GM12878 (cell line): Measurements from ENCODE around the gene ADSS2. TPM values are rescaled to one million over a fixed set of nuclear protein-coding genes. Genes with fewer than 3 reads are reported as not detected.

Experiments used
- ASH2L ChIP-seq: fragments of 300-600, 200-600 bp; sonication (generic); IDR thresholded peaks from 2 replicates; pipeline ENCODE4 v1.6.1; 2017; ENCODE audit warnings: low read depth, mild to moderate bottlenecking, borderline replicate concordance
- BCL11A ChIP-seq: IDR thresholded peaks from 2 replicates; pipeline ENCODE4 v1.6.1; 2011; ENCODE audit warnings: low read depth, low read length
- BHLHE40 ChIP-seq, 2 experiments: fragments of 450-650 bp in 1 of 2; IDR thresholded peaks; 2 replicates each; pipeline ENCODE4 v1.6.1; 2011 to 2017; ENCODE audit warnings: low read depth in 2 of 2, borderline replicate concordance in 1 of 2, improper control_type of control experiment in 1 of 2, low read length in 1 of 2, mild to moderate bottlenecking in 1 of 2
- BRCA1 ChIP-seq: IDR thresholded peaks from 2 replicates; pipeline ENCODE4 v1.6.1; 2011; ENCODE audit warnings: low read depth, low read length, improper control_type of control experiment
- CBFB ChIP-seq: IDR thresholded peaks from 2 replicates; pipeline ENCODE4 v1.6.1; 2016; ENCODE audit warnings: antibody characterized with exemption, low read depth
- CHD1 ChIP-seq: IDR thresholded peaks from 2 replicates; pipeline ENCODE4 v1.6.1; 2012; ENCODE audit warnings: low read depth, low read length, improper control_type of control experiment
- EED ChIP-seq: sonication (generic); IDR thresholded peaks from 2 replicates; pipeline ENCODE4 v1.6.1; 2016; ENCODE audit warnings: antibody characterized with exemption, low read depth
- ESRRA ChIP-seq: IDR thresholded peaks from 2 replicates; pipeline ENCODE4 v1.6.1; 2012; ENCODE audit warnings: mild to moderate bottlenecking, low read length, improper control_type of control experiment
- FOS ChIP-seq: IDR thresholded peaks from 3 replicates; pipeline ENCODE4 v1.6.1; 2011; ENCODE audit warnings: borderline replicate concordance; ENCODE audit not compliant: insufficient read length; ENCODE audit errors: extremely low read depth
- KAT2A ChIP-seq: conservative IDR thresholded peaks from 2 replicates; pipeline ENCODE4 v1.6.1; 2011; ENCODE audit warnings: low read depth, low read length; ENCODE audit not compliant: control insufficient read depth
- MEF2A ChIP-seq: IDR thresholded peaks from 2 replicates; pipeline ENCODE4 v1.6.1; 2011; ENCODE audit warnings: low read depth, mild to moderate bottlenecking, low read length, moderate library complexity; ENCODE audit not compliant: insufficient read depth
- MXI1 ChIP-seq: fragments of 150-350 bp; IDR thresholded peaks from 2 replicates; pipeline ENCODE4 v1.6.1; 2011; ENCODE audit warnings: low read depth, mild to moderate bottlenecking, inconsistent platforms, low read length, improper control_type of control experiment
- NFYA ChIP-seq: IDR thresholded peaks from 2 replicates; pipeline ENCODE4 v1.6.1; 2011; ENCODE audit warnings: low read depth, mild to moderate bottlenecking, low read length, improper control_type of control experiment, borderline replicate concordance
- PML ChIP-seq: IDR thresholded peaks from 2 replicates; pipeline ENCODE4 v1.6.1; 2012; ENCODE audit warnings: low read length, inconsistent platforms
- RBBP5 ChIP-seq: fragments of 200-600 bp; sonication (generic); conservative IDR thresholded peaks from 2 replicates; pipeline ENCODE4 v1.6.1; 2016
- SIN3A ChIP-seq: IDR thresholded peaks from 2 replicates; pipeline ENCODE4 v1.6.1; 2012; ENCODE audit warnings: low read depth, low read length, improper control_type of control experiment
- TAF1 ChIP-seq: IDR thresholded peaks from 2 replicates; pipeline ENCODE4 v1.6.1; 2011; ENCODE audit warnings: mild to moderate bottlenecking, low read depth, low read length, borderline replicate concordance
- TARDBP ChIP-seq: IDR thresholded peaks from 2 replicates; pipeline ENCODE4 v1.6.1; 2016; ENCODE audit warnings: borderline replicate concordance
- YBX1 ChIP-seq: fragments of 450-650 bp; IDR thresholded peaks from 2 replicates; pipeline ENCODE4 v1.6.1; 2016; ENCODE audit warnings: antibody characterized with exemption
- ZBED1 ChIP-seq: IDR thresholded peaks from 2 replicates; pipeline ENCODE4 v1.6.1; 2016; ENCODE audit warnings: borderline replicate concordance
- ZNF274 ChIP-seq: IDR thresholded peaks from one replicate; pipeline ENCODE4 v1.8.0; 2011; ENCODE audit not compliant: insufficient read length, insufficient read depth
- polyA plus RNA-seq, 11 experiments: library from polyadenylated mRNA; depleted of rRNA in 4 of 11; unstranded in 6 of 11; stranded (reverse) in 5 of 11; fragments of >200 nt; fragmentation: Nextera tagmentation in 4 of 11; fragmentation: Illumina TruSeq in 1 of 11; extraction: Ambion mirVana in 4 of 11; extraction: Trizol in 1 of 11; gene quantifications; 1 replicate in 1 of 11; 2 replicates in 10 of 11; pipeline versions ENCODE4 v1.2.1 to v1.2.3, GENCODE V29; 2011 to 2016; ENCODE audit warnings: inconsistent platforms in 2 of 11, missing spikeins in 2 of 11, low read depth in 1 of 11
- total RNA-seq, 4 experiments: library from RNA; depleted of rRNA in 3 of 4; stranded (reverse); fragments of >200 nt in 3 of 4; fragmentation: Illumina TruSeq in 1 of 4; extraction: Trizol in 1 of 4; gene quantifications; 2 replicates each; pipeline versions ENCODE4 v1.2.1 to v1.2.3, GENCODE V29; 2013 to 2021
- TF ChIP-seq, protein P1 (sequence below): IDR thresholded peaks from 2 replicates; pipeline ENCODE4 v1.6.1; 2012; ENCODE audit warnings: mild to moderate bottlenecking, low read depth, low read length
- TF ChIP-seq, protein P2 (sequence below): IDR thresholded peaks from 2 replicates; pipeline ENCODE4 v1.6.1; 2012; ENCODE audit warnings: low read length, inconsistent platforms
- TF ChIP-seq, protein P3 (sequence below): fragments of 450-650 bp; IDR thresholded peaks from 2 replicates; pipeline ENCODE4 v1.6.1; 2017; ENCODE audit warnings: mild to moderate bottlenecking, moderate library complexity

ADSS2 gene
- total and polyA plus RNA-seq, 10 of the 15 experiments (the other 5 are each of a cell fraction or from before 2014, with no cell fraction given) = 8.1 to 49.3 (median 40.6) TPM

DNA sequence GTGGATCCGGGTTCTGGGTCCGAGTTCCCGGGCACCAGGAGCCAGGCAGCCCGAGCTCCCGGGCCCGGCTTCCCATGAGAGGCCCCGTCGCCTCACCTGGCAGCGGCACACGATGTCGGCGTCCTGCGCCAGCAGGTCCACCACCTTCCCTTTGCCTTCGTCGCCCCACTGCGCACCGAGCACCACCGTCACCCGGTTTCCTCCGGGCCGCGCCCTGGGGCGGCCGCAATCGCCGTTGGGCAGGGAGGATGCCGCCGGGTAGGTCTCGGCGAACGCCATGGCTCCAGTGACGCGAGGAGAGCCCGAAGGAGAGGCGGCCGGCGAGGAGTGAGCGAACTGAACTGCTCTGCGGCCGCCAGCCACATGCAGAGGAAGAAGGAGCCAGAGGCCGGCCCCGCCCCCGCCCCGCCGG lies at the start of gene ADSS2 (continued):
- TF ChIP-seq, protein P1, sequence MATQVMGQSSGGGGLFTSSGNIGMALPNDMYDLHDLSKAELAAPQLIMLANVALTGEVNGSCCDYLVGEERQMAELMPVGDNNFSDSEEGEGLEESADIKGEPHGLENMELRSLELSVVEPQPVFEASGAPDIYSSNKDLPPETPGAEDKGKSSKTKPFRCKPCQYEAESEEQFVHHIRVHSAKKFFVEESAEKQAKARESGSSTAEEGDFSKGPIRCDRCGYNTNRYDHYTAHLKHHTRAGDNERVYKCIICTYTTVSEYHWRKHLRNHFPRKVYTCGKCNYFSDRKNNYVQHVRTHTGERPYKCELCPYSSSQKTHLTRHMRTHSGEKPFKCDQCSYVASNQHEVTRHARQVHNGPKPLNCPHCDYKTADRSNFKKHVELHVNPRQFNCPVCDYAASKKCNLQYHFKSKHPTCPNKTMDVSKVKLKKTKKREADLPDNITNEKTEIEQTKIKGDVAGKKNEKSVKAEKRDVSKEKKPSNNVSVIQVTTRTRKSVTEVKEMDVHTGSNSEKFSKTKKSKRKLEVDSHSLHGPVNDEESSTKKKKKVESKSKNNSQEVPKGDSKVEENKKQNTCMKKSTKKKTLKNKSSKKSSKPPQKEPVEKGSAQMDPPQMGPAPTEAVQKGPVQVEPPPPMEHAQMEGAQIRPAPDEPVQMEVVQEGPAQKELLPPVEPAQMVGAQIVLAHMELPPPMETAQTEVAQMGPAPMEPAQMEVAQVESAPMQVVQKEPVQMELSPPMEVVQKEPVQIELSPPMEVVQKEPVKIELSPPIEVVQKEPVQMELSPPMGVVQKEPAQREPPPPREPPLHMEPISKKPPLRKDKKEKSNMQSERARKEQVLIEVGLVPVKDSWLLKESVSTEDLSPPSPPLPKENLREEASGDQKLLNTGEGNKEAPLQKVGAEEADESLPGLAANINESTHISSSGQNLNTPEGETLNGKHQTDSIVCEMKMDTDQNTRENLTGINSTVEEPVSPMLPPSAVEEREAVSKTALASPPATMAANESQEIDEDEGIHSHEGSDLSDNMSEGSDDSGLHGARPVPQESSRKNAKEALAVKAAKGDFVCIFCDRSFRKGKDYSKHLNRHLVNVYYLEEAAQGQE = no peak
- TF ChIP-seq CBFB = 0 out of 2 replicates have a peak, but pooled peaks have one; percentile 34
- TF ChIP-seq TARDBP = no peak
- TF ChIP-seq RBBP5 = no peak
- no peak for TF ChIP-seq ZNF274
- no peak for TF ChIP-seq SIN3A
- peak; percentile 81; the same call in 1 of the 2 replicates for TF ChIP-seq TAF1
- no peak for TF ChIP-seq MEF2A
- TF ChIP-seq PML = peak; percentile 80
- TF ChIP-seq ASH2L = 0 out of 2 replicates have a peak, but pooled peaks have one; percentile 51
- TF ChIP-seq EED = no peak
- TF ChIP-seq, protein P2, sequence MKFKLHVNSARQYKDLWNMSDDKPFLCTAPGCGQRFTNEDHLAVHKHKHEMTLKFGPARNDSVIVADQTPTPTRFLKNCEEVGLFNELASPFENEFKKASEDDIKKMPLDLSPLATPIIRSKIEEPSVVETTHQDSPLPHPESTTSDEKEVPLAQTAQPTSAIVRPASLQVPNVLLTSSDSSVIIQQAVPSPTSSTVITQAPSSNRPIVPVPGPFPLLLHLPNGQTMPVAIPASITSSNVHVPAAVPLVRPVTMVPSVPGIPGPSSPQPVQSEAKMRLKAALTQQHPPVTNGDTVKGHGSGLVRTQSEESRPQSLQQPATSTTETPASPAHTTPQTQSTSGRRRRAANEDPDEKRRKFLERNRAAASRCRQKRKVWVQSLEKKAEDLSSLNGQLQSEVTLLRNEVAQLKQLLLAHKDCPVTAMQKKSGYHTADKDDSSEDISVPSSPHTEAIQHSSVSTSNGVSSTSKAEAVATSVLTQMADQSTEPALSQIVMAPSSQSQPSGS = no peak
- no peak for TF ChIP-seq BRCA1
- no peak for TF ChIP-seq ESRRA
- no peak for TF ChIP-seq KAT2A
- TF ChIP-seq YBX1 = no peak
- TF ChIP-seq CHD1 = no peak
- TF ChIP-seq ZBED1 = no peak
- TF ChIP-seq FOS = no peak
- TF ChIP-seq, protein P3, sequence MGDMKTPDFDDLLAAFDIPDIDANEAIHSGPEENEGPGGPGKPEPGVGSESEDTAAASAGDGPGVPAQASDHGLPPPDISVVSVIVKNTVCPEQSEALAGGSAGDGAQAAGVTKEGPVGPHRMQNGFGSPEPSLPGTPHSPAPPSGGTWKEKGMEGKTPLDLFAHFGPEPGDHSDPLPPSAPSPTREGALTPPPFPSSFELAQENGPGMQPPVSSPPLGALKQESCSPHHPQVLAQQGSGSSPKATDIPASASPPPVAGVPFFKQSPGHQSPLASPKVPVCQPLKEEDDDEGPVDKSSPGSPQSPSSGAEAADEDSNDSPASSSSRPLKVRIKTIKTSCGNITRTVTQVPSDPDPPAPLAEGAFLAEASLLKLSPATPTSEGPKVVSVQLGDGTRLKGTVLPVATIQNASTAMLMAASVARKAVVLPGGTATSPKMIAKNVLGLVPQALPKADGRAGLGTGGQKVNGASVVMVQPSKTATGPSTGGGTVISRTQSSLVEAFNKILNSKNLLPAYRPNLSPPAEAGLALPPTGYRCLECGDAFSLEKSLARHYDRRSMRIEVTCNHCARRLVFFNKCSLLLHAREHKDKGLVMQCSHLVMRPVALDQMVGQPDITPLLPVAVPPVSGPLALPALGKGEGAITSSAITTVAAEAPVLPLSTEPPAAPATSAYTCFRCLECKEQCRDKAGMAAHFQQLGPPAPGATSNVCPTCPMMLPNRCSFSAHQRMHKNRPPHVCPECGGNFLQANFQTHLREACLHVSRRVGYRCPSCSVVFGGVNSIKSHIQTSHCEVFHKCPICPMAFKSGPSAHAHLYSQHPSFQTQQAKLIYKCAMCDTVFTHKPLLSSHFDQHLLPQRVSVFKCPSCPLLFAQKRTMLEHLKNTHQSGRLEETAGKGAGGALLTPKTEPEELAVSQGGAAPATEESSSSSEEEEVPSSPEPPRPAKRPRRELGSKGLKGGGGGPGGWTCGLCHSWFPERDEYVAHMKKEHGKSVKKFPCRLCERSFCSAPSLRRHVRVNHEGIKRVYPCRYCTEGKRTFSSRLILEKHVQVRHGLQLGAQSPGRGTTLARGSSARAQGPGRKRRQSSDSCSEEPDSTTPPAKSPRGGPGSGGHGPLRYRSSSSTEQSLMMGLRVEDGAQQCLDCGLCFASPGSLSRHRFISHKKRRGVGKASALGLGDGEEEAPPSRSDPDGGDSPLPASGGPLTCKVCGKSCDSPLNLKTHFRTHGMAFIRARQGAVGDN = peak; percentile 66
- TF ChIP-seq NFYA = no peak
- TF ChIP-seq BCL11A = no peak
- no peak for TF ChIP-seq BHLHE40 (IDR thresholded peaks at IDR 0.05; ENCODE audit: borderline replicate concordance in 1 of 2, low read depth in 2 of 2, low read length in 1 of 2)
- TF ChIP-seq MXI1 = peak; percentile 50; the same call in 1 of the 2 replicates
